ENCODE data around the gene KRTAP4-5. TPM values are rescaled to one million over a fixed set of nuclear protein-coding genes. Genes with fewer than 3 reads are reported as not detected.
"Not testable (repeated sequence)": the region's sequence is repeated elsewhere in the genome, so short reads cannot be mapped to it uniquely, and the experiment has no call there.

KRTAP4-5 gene
- not detected in 2 replicates for total RNA-seq

GRCh38 chr17:41149652-41149985, at the start of gene KRTAP4-5:
Gene KRTAP4-5, minus strand, starts transcription at chr17:41149825. Its CDS starts 58 bp downstream, at chr17:41149767.
- DNase-seq = no peak

- no peak for DNase-seq
These were observed 46.4 kb upstream of the KRTAP4-5 start for GRCh38 chr17:41196068-41196467.

- DNase-seq = no peak
These were observed 40.7 kb upstream of the KRTAP4-5 start for GRCh38 chr17:41190328-41190727.

- not testable (repeated sequence) for DNase-seq
These were observed 40.3 kb upstream of the KRTAP4-5 start, which contains the start of gene KRTAP9-1 for GRCh38 chr17:41189837-41190318. Gene KRTAP9-1, plus strand, starts transcription at chr17:41189887. Its CDS starts 0 bp downstream, at chr17:41189887.

- no peak for DNase-seq
These were observed 37.2 kb upstream of the KRTAP4-5 start for GRCh38 chr17:41186872-41187271.

GRCh38 chr17:41185001-41185400, 35.4 kb upstream of the KRTAP4-5 start:
- DNase-seq = no peak

- DNase-seq = no peak
These were observed 34.9 kb upstream of the KRTAP4-5 start, which contains the start of gene KRTAP4-1 for GRCh38 chr17:41184480-41184961. Gene KRTAP4-1, minus strand, starts transcription at chr17:41184911. Its CDS starts 57 bp downstream, at chr17:41184854.

GRCh38 chr17:41178843-41179616, 29.4 kb upstream of the KRTAP4-5 start:
- no peak for DNase-seq

GRCh38 chr17:41178341-41178740, 28.7 kb upstream of the KRTAP4-5 start:
- DNase-seq = no peak

- no peak for DNase-seq
These were observed 28.2 kb upstream of the KRTAP4-5 start, which contains the start of gene KRTAP4-2 for GRCh38 chr17:41177727-41178271. Gene KRTAP4-2, minus strand, starts transcription at chr17:41178221. Its CDS starts 57 bp downstream, at chr17:41178164.

GRCh38 chr17:41176744-41177387, 27.2 kb upstream of the KRTAP4-5 start:
- DNase-seq = no peak

GRCh38 chr17:41171886-41172285, 22.3 kb upstream of the KRTAP4-5 start:
- DNase-seq = no peak

GRCh38 chr17:41168121-41168520, 18.5 kb upstream of the KRTAP4-5 start, which contains the start of gene KRTAP4-3:
Gene KRTAP4-3, minus strand, starts transcription at chr17:41168221. Its CDS starts 49 bp downstream, at chr17:41168172.
- no peak for DNase-seq

GRCh38 chr17:41167561-41167960, 17.9 kb upstream of the KRTAP4-5 start:
- DNase-seq = no peak

- no peak for DNase-seq
These were observed 14.2 kb upstream of the KRTAP4-5 start for GRCh38 chr17:41163828-41164227.

GRCh38 chr17:41160648-41161047, 11.0 kb upstream of the KRTAP4-5 start, which contains the start of gene KRTAP4-4:
Gene KRTAP4-4, minus strand, starts transcription at chr17:41160748. Its CDS starts 57 bp downstream, at chr17:41160691.
- no peak for DNase-seq

GRCh38 chr17:41160190-41160589, 10.6 kb upstream of the KRTAP4-5 start:
- not testable (repeated sequence) for DNase-seq

GRCh38 chr17:41153856-41154255, 4.2 kb upstream of the KRTAP4-5 start:
- DNase-seq = no peak

GRCh38 chr17:41151525-41151924, 1.9 kb upstream of the KRTAP4-5 start:
- DNase-seq = no peak

GRCh38 chr17:41150026-41150425, 401 bp upstream of the KRTAP4-5 start:
- no peak for DNase-seq

- not testable (repeated sequence) for DNase-seq
These were observed 514 bp downstream of the KRTAP4-5 start for GRCh38 chr17:41148971-41149651.

GRCh38 chr17:41147531-41148204, 2.0 kb downstream of the KRTAP4-5 start:
- DNase-seq = no peak

Measured in dermis blood vessel endothelial cell (primary cell).